Activated CD4-positive, alpha-beta T cell treated with anti-CD3 and anti-CD28 coated beads, Interleukin-2, amount 50 U/mL, for 1 hour (primary cell): ENCODE measurements around the gene PABPN1L.

Source experiments
- DNase-seq: peaks from one replicate; pipeline ENCODE4 v3.0.0-alpha.2; 2020

Gene PABPN1L, protein sequence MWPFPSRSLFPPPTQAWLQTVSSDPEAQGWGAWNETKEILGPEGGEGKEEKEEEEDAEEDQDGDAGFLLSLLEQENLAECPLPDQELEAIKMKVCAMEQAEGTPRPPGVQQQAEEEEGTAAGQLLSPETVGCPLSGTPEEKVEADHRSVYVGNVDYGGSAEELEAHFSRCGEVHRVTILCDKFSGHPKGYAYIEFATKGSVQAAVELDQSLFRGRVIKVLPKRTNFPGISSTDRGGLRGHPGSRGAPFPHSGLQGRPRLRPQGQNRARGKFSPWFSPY

GRCh38 chr16:88866151-88866920 is at the start of gene PABPN1L:
TSS of gene PABPN1L (minus strand) at chr16:88866660. CDS start at chr16:88866606, 54 bp downstream.
- no peak for DNase-seq

DNA sequence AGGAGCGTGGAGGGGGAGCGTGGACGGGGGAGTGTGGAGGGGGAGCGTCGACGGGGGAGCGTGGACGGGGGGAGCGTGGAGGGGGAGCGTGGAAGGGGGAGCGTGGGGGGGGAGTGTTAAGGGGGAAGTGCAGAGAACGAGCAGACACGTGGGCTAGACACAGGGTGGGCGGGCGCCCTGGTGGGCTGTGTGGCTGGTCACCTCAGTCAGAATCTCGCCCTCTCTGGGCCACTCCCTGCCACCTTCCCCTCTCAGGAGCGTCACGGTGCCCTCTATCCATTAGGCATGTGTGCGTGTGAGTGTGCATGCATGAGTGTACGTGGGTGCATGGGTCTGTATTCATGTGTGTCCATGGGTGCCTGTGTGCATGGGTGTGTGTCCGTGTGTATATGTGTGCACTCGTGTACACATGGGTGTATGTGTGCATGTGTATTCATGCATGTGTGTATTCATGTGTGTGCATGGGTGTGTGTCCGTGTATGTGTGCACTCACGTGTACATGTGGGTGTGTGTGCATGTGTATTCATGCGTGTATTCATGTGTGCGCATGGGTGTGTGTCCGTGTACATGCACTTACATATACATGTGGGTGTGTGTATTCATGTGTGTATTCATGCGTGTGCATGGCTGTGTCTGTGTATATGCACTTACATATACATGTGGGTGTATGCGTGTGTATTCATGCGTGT is 49.3 kb upstream of the PABPN1L start:
- no peak for DNase-seq

- no peak for DNase-seq
These were observed 48.4 kb upstream of the PABPN1L start for GRCh38 chr16:88914750-88915368.

GRCh38 chr16:88913870-88914269 is 47.4 kb upstream of the PABPN1L start:
- DNase-seq = no peak

DNA sequence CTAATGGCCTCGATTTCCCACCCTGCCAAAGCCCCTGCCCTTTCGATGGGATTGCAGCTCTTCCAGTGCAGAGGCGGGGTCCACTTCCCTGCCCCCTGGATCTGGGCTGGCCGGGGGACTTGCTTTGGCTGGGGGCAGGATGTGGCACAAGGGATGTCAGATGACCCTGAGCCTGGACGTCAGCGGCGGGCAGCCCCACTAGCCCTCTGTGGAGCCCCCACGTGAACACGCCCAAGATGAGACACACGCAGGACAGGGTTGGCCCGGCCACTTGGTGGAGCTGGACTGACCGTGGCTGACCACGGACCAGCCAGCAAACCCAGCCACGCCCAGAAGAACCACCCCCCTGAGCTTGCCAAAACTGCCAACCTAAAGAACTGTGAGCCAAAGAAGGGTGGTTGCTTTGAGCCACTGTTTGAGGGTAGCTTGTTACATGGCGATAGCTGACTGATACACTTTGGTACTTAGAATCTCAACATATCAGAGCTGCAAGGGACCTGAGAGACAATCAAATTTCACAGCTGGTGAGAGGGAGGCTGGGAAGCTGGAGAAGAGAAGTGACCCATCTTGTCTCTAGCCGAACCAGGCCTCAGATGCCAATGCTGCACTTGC is 46.6 kb upstream of the PABPN1L start:
- DNase-seq = no peak

DNA sequence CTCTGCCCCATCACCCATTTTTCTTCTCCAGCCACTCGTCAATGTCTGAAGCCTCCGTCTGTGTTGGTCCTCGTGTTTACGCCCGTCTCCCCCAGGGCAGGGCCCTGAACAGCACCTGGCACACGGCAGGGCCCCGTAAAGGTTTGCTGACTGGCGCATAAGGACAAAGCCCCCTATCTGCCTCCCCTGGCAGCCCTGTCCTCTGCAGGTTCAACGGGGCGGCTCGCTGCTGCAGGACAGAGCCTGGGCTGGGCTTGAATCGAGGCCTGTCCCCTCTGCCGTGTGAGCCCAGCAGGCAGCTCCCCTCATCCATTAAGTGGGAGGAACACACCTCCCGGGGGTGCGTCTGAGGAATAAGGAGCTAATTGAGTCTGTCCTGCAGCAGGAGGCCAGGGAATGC is 46.1 kb upstream of the PABPN1L start:
- DNase-seq = no peak

- DNase-seq = no peak
These were observed 45.5 kb upstream of the PABPN1L start for GRCh38 chr16:88911946-88912310.

DNA sequence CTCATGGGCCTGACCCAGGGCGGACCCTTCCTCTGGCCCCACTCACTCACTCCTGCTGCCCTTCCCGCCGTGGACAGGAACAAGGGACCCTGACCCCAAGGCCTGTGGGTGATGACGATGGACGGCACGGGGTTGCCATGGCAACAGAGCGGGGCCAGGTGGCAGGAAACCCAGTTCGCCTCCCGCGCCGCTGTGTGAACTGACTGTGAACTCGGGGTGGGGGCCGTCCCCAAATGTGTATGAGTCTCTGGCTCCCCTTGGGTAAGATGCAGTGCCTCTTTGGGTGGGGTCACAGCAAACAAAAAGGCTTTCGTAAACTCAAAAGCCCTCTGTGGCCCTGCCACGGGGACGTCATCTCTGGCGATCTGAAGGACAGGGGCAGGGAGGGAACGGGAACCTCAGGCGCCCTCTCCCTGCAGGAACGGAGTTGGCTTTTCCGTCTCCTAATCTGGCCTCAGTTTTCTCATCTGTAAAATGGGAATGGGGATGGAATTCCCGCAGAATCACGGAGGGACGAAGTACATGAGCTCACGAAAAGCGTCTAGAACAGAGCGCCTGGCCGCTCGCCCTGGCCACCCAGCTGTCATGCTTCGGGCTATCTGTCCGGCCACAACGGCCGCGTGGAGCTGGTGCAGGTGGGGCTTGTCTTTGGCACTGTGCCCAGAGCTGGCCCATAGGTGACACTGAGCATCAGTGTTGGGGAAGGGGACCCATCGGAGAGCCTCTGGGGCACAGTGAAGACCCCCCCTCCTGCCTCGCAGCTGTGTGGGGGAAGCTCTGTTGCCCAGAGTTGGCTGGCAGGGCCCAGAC is 44.9 kb upstream of the PABPN1L start:
- no peak for DNase-seq

DNA sequence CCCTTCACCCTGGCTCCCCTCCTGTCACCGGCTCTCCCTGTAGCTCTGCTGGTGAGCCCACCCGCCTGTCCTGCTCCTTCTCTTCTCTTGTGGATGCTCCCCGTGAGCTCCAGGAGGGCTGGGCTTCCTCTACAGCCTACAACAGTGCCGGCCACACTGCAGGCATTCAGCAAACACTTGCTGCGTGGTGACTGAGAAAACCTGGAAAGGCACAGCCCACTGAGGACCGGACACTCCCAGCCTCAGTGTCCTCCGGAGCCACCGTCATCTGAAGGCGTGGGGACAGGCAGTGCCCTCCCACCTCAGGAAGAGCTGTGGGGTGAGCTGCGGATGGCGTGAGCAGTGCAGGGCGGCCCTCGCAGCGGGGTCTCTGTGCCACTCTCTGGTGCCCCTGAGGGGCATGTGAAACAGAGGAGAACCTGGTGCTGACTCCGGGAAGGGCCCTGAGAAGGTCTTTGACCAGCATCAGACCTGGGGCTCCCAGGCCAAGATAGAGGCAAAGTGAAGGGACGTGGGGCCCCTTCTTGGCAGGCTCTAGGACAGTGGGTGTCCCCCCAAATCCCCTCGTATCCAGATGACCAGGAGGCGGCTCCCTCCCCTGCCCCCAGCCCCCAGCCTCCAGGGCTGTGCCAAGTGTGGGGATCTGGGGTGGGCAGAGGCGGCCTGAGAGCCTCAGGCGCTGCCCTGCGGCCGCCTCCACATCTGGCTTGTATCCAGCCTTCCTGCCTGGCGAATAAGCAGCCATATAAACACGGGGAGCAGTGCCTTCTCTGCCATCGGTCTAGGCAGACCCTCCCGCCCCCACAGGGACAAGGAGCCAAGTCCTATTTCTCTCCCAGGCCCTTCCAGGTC is 44.0 kb upstream of the PABPN1L start:
- no peak for DNase-seq

GRCh38 chr16:88909431-88910210 is 43.2 kb upstream of the PABPN1L start:
- no peak for DNase-seq

GRCh38 chr16:88908307-88908706 is 41.8 kb upstream of the PABPN1L start:
- no peak for DNase-seq

DNA sequence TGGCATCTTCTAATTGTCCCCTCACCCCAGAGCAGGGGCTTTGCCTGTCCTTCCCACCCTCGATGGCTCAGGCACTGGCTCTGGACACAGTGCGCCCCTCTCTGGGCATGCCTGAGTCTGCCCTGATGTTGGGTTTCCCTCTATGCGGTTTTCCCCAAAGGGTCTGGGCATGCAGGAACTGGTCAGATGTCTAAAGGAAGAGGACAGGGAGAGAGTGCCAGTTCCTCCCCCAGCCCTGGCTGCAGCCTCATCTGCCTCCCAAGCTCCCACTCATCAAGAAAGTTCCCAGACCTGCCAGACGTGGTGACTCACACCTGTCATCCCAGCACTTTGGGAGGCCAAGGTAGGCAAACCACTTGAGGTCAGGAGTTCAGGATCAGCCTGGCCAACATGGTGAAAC is 41.3 kb upstream of the PABPN1L start:
- DNase-seq = no peak

DNA sequence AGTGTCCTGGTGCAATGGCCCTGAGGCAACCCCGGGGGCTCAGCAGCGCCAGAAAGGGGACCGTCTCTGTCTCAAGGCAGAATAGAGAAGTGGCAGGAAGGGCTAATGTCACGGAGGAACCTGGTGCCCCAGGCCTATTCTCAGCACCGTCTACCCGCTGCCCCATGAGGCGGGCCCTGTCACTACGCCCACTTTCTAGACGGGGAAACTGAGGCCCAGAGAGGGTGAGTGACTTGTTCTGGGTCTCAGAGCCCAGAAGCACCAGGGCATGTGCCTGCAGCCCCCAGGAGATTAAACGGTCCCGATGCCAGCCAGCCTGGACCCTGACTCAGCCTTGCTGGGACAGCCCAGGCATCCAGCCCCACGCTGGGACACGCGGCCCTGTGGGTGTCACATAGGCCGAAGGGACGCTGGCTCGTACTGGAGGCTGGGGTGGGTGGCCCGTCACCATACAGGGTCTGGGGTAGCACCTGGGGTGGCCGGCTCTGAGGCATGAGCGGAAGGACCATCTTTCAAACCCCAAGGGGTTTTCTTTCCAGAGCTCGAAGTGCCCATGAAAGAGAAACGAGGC is 40.2 kb upstream of the PABPN1L start:
- DNase-seq = no peak

DNA sequence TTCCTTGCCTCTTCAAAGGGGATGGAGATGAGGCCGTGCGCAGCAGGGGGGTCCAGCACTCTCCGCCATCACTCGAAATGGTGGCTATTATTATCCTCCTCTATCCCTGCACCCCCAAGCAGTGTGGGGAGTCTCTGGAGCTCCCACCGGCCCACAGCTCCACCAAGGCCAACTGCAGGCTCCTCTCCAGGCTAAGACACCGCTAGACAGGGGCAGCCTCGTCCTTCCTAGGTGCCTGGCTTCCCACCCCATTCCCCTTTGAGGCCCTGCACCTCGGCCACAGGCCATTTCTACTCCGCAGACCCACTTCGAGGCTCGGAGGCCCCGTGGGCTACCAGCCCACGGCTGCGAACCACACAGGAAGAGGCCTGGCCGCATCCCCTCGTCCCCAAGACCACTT is 39.6 kb upstream of the PABPN1L start:
- DNase-seq = no peak

GRCh38 chr16:88905563-88905962 is 39.1 kb upstream of the PABPN1L start:
- DNase-seq = peak; percentile 10

- DNase-seq = no peak
These were observed 38.4 kb upstream of the PABPN1L start for GRCh38 chr16:88904676-88905365.

DNA sequence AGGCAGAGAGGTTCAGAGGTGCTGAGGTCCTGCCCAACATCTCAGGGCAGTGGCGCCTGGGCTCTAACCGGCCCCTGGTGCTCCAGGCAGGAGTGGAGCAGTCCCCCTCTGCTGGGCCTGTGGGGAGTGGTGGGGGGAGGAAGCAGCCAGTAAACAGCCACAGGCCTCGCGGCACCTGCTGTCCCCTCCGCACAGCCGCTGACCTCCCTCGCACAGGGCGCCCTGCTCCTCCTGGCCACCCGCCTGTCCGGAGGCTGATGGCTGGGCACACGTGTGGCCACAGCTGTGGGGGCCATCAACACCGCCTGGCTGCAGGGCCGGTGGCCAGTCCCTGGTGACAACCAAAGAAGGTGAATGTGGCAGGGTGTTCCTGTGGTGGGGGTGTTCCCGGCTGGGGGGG is 36.8 kb upstream of the PABPN1L start:
- DNase-seq = no peak

- no peak for DNase-seq
These were observed 36.3 kb upstream of the PABPN1L start for GRCh38 chr16:88902744-88903143.

DNA sequence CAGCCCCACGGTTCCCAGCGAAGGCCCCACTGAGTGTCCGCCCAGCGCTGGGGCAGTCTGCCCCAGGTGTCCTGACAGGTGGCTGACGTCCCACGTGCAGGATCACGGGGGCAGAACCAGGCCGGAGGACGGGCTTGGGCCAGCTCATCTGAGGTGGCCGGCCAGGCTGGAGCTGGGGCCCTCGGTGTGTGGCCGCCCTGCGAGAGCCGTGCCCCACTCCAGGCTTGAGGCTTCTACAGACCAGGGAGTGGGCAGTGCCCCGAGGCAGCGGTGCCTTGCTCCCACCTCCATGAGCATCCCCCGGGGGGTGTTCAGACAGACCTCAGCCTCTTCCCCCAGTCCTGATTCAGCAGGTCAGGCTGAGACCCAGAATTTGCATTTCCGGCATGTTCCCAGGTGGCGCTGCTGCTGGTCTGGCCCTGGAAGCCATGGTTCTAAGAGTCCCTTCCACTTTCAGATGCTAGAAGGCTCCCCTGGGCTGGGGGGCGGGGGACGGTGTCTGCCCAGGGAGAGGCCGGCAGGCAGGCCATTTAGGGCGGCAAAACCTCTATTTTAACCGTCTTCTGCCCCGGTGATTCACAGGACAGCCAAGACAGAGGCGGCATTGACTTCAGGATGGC is 35.4 kb upstream of the PABPN1L start:
- no peak for DNase-seq
